ENCODE results near the gene TRIM36. TPM values are rescaled to one million over a fixed set of nuclear protein-coding genes. Genes with fewer than 3 reads are reported as not detected.

The TRIM36 gene, protein sequence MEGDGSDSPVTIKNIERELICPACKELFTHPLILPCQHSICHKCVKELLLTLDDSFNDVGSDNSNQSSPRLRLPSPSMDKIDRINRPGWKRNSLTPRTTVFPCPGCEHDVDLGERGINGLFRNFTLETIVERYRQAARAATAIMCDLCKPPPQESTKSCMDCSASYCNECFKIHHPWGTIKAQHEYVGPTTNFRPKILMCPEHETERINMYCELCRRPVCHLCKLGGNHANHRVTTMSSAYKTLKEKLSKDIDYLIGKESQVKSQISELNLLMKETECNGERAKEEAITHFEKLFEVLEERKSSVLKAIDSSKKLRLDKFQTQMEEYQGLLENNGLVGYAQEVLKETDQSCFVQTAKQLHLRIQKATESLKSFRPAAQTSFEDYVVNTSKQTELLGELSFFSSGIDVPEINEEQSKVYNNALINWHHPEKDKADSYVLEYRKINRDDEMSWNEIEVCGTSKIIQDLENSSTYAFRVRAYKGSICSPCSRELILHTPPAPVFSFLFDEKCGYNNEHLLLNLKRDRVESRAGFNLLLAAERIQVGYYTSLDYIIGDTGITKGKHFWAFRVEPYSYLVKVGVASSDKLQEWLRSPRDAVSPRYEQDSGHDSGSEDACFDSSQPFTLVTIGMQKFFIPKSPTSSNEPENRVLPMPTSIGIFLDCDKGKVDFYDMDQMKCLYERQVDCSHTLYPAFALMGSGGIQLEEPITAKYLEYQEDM
- 11.3 and 18.9 TPM in 2 replicates for total RNA-seq (2014; rRNA removed; shearing (Covaris generic))

- peak; percentile 94 for DNase-seq (ENCODE audit: low spot score)
Measured at GRCh38 chr5:115169487-115170133, at the start of gene TRIM36. Gene TRIM36 (minus strand): TSS chr5:115169908. CDS start chr5:115169634, 274 bp downstream.

DNA sequence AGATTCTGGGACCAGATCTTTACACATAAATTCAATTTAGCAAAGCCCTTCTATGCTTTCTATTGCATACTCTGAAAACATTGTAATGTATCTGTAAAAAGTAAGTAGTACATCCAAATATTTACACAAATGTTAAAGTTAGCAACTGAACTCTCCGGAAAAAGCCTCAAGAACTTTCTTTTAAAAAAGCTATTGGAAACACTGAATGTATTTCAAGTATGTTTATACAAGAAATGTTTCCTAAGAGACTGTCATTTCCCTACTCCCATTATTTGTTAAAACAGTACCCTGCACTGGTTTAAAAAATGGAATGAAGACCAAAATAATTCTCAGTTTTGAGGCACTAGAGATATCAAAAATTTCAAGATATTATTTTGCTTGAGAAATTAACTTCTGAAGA lies 44.8 kb upstream of the TRIM36 start:
- DNase-seq (ENCODE audit: low spot score): no peak

- no peak for DNase-seq (ENCODE audit: low spot score)
Measured at GRCh38 chr5:115209279-115209678, 39.6 kb upstream of the TRIM36 start.

- no peak for DNase-seq (ENCODE audit: low spot score)
Measured at GRCh38 chr5:115202952-115203351, 33.2 kb upstream of the TRIM36 start.

DNA sequence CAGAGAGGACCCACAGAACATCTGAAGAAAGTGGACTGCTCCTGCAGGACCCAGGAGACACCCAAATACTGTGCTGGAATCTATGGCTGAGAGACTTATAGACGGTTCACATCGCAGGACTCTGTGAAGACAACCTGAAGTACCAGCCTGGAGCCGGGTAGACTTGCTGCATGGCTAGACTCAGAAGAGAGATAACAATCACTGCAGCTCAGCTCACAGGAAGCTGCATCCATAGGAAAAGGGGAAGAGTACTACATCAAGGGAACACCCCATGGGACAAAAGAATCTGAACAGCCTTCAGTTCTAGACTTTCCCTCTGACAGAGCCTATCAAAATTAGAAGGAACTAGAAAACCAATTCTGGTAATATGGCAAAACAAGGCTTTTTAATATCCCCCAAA lies 26.5 kb upstream of the TRIM36 start:
- DNase-seq (ENCODE audit: low spot score): no peak

- no peak for DNase-seq (ENCODE audit: low spot score)
Measured at GRCh38 chr5:115194676-115195075, 25.0 kb upstream of the TRIM36 start.

GRCh38 chr5:115193295-115193694 lies 23.6 kb upstream of the TRIM36 start:
- DNase-seq (ENCODE audit: low spot score): no peak

DNA sequence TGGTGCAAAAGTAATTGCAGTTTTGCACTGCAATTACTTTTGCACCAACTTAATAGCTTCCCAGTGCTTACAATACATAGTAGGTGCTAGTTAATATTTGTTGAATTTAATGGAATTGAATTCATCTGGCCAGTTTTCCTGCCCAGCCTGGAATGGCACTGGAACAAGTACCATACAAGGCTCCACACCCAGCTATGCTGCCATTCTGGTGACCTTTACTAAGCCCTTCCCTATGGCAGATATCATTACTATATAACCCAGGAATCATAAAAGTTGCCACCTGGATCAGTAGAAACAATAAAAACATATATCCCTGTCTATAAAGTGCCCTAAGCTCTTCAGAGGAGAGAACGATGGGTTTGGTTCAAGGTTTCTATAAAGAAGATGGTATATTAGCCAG lies 22.4 kb upstream of the TRIM36 start:
- no peak for DNase-seq (ENCODE audit: low spot score)

- DNase-seq (ENCODE audit: low spot score): no peak
Measured at GRCh38 chr5:115191474-115192031, 21.8 kb upstream of the TRIM36 start.

DNA sequence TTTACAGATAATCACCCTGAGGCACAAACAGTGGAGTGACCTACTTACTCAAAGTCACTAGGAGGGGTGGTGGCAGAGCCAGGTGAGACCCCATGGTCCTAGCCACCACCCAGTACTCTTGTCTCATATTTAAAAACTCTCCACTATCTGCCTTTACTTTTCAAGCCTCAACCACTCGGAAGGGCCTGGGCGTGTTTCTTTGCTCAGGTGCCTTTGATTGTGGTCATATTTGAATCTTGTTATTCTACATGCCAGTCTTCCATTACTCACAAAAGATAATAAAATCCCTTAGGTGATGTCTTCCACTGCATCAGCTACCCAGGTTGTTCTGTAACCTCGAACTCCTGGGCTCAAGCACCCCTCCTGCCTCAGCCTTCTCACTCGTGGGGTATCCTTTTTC lies 20.7 kb upstream of the TRIM36 start:
- no peak for DNase-seq (ENCODE audit: low spot score)

GRCh38 chr5:115189866-115190265 lies 20.2 kb upstream of the TRIM36 start:
- DNase-seq (ENCODE audit: low spot score): no peak

DNA sequence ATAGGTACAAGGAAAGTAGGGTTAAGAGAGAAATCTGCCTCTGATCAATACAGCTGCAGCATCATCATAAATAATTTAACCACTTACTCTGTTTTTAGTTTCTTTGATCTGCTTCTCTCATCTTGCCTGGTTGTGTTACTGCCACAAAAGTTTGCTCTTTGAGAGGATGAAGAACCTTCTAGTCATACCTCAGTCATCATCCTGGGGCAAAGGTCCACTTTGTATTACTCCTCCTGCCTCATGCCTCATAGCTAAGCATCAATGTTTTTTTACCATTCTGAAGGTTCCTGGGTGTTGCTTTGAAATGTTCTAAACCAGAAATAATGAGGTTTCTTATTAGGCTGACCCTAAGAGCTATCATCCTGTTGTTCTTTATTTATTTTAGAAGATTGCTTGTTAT lies 17.1 kb upstream of the TRIM36 start:
- DNase-seq (ENCODE audit: low spot score): no peak

- DNase-seq (ENCODE audit: low spot score): no peak
Measured at GRCh38 chr5:115184770-115185169, 15.1 kb upstream of the TRIM36 start.

- no peak for DNase-seq (ENCODE audit: low spot score)
Measured at GRCh38 chr5:115181757-115182156, 12.0 kb upstream of the TRIM36 start.

DNA sequence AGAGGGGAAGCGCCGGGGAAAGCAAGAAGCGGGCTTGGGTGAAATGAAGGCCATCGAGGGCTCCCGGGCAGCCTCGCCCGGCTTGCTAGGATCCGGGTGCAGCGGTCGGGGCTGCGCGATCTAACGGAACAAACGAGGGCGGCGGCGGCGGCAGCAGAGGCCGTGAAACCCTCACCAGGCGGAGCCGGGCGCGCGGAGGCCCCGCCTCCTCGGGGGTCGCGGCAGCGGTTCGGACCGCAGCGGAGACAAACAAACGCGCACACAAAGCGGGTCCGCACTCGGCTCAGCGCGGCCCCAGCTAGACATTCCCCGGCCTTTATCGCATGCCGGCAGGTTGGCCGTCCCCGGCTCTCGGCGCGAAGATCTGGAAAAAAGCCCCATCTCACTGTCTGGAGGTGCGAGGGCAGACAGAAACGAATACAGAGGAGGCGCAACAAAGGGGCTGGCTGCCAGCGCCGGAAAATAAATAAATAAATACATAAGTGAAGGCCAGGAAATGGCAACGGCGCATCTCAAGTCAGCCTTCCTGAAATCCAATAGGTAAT lies 10.5 kb upstream of the TRIM36 start:
- DNase-seq (ENCODE audit: low spot score): peak; percentile 39

DNA sequence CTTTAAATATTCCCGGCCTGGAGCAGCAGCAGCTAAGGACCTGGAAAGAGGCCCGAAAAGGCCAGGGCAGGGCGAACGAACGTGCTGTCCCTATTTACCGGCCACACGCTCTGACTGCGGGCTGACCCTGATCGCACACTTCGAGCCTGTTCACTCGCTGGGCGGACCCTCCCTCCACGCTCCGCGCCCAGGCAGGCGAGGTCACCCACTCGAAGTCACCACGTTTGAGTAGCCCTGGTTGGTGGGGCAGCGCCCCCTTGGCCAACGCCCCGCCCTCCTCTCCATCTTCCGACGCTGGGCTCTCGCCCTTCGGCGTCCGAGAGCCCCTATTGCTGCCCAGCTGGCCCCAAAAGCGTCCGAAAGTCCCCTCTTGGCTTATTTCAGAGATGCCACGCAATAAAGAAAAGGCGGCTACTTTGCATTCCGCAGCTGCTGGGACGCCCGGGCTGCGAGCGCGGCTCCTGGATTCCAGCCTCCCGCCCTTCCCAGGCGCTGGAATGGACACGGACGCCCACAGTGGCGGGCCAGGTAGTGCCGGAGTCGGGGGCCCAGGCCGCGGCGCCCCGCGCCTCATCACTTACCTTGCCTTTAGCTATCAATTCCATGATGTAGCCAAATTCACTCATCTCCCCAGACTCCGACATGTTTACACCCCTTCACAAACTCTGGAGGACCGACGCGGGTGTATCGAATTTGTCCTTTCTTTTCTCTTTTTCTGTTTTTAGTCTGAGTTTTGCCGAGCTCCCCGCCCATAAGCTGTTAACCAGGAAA lies 9.9 kb upstream of the TRIM36 start:
- no peak for DNase-seq (ENCODE audit: low spot score)

GRCh38 chr5:115179030-115179393 lies 9.3 kb upstream of the TRIM36 start:
- DNase-seq (ENCODE audit: low spot score): no peak

DNA sequence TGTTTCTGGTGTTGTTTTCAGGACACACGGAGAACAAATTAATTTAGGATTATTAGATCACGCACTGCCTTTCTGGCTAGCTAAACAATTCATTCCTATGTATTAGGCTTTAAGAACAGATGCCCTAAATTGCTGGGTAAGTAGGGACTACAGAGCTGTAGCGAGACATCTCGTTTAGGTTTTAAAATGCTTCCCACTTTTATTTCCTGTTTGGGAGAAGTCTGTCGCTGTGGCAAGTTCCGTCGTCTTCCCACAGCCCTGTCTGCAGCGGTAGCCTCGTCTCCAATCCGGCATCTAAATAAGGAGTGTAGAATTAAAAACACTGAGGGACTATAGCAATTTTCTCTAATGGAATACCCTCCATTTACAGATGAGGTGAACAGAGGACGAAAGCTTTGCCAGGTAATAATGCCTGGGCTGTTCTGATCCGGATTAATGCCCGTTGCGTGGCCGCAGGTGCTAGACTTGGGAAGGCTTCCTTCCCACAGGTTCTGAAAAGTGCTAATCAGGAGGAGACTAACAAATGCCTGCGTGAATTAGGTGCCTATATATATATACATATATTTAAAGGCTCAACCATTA lies 1.3 kb upstream of the TRIM36 start:
- DNase-seq (ENCODE audit: low spot score): peak; percentile 32

GRCh38 chr5:115170134-115170928 lies 623 bp upstream of the TRIM36 start:
- DNase-seq (ENCODE audit: low spot score): no peak

DNA sequence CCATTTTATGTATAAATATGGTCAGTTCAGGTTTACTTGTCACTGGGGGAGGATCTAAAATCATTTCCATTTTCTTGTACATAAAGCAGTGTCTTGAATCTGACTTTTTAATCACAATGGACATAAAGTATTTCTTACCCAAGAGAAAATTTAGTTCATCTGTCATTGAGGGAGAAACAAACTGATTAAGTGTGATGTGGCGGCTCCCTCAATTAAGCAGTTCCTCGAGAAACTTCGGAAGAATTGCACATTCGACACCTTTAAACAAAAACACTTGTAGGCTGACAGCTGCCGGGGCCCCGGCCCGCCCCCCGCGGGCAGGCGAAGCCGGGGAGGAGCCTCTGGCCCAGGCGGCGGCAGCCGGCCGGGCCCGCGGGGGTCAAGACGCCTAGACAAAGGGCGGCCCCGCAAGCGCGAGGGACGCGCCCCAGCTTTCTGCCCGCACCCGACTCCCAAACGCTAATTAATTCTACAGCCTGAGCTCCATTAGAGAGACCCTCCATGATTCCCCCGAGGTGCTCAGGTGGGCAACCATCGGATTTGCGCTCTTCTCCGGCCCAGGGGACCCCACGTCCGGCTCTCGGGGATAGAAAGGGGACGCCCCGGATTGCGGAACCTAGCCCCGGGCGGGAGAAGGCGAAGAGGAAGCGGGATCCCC lies 750 bp downstream of the TRIM36 start:
- DNase-seq (ENCODE audit: low spot score): peak; percentile 20
